IPS-15b (cell line): Measurements from ENCODE around the gene PRRG4.
"Not testable (repeated sequence)": the region's sequence is repeated elsewhere in the genome, so short reads cannot be mapped to it uniquely, and the experiment has no call there.

Experiments used
- H3K27me3 ChIP-seq: one replicate; pipeline ENCODE4 v1.6.1; 2013; ENCODE audit warnings: low read length; ENCODE audit not compliant: control insufficient read depth, insufficient read depth
- H3K36me3 ChIP-seq: one replicate; pipeline ENCODE4 v1.6.1; 2013; ENCODE audit warnings: low read length; ENCODE audit not compliant: control insufficient read depth, insufficient read depth
- H3K4me1 ChIP-seq: one replicate; pipeline ENCODE4 v1.6.1; 2013; ENCODE audit warnings: mild to moderate bottlenecking, low read length; ENCODE audit not compliant: control insufficient read depth, insufficient read depth
- H3K4me3 ChIP-seq: one replicate; pipeline ENCODE4 v1.5.1; 2013; ENCODE audit warnings: low read depth, low read length
- H3K9ac ChIP-seq: one replicate; pipeline ENCODE4 v1.6.1; 2013; ENCODE audit warnings: low read depth, mild to moderate bottlenecking, low read length
- H3K9me3 ChIP-seq: one replicate; pipeline ENCODE4 v1.6.1; 2013; ENCODE audit warnings: mild to moderate bottlenecking, low read length; ENCODE audit not compliant: control insufficient read depth, insufficient read depth

PRRG4 gene

DNA sequence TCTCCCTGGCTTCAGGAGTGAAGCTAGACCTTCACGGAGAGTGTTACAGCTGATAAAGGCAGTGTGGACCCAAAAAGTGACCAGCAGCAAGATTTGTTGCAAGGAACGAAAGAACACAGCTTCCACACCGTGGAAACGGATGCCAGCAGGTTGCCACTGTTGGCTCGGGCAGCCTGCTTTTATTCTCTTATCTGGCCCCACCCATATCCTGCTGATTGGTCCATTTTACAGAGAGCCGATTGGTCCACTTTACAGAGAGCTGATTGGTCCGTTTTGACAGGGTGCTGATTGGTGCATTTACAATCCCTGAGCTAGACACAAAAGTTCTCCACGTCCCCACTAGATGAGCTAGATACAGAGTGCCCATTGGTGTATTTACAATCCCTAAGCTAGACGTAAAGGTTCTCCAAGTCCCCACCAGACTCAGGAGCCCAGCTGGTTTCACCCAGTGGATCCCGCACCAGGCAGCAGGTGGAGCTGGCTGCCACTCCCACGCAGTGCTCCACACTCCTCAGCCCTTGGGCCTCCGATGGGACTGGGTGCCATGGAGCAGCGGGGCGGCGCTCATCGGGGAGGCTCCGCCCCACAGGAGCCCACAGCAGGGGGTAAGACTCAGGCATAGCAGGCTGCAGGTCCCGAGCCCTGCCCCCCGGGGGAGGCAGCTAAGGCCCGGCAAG lies 58.1 kb downstream of the PRRG4 start:
- not testable (repeated sequence) for H3K27me3 ChIP-seq, H3K9ac ChIP-seq, H3K4me3 ChIP-seq, H3K4me1 ChIP-seq, H3K9me3 ChIP-seq, H3K36me3 ChIP-seq

DNA sequence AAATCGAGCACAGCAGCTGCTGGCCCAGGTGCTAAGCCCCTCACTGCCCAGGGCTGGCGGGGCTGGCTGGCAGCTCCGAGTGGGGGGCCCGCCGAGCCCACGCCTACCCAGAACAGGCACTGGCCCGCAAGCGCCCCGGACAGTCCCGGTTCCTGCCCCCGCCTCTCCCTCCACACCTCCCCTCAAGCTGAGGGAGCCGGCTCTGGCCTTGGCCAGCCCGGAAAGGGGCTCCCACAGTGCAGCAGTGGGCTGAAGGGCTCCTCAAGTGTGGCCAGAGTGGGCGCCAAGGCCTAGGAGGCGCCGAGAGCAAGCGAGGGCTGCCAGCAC lies 58.6 kb downstream of the PRRG4 start:
- not testable (repeated sequence) for H3K9me3 ChIP-seq, H3K27me3 ChIP-seq, H3K4me3 ChIP-seq, H3K9ac ChIP-seq, H3K36me3 ChIP-seq, H3K4me1 ChIP-seq

DNA sequence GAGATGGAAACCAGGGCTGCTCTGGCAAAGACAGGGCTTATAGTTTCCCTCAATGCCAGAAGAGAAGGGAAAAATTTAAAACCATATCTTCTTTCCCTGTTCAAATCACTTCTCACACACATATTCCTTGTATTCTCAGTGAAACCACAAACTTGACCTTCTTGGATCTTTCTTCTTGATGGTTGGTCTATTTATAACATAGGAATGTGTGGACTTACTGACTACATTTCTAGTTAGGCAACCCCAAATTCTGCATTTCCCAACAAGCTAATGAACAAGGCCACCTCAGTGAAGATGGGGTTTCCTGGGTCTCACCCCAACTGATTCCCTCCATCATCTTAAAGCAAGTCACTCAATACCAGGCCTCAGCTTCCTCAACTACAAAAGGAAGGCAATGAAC lies 59.1 kb downstream of the PRRG4 start:
- Histone ChIP-seq H3K4me3 (no peak overlapping the region), H3K9ac (no peak overlapping the region), H3K9me3 (no peaks in the 10 kb centered on the region), H3K4me1 (peaks cover 6% of the 10 kb centered on the region), H3K36me3 (no peaks in the 10 kb centered on the region), H3K27me3 (no peaks in the 10 kb centered on the region)

DNA sequence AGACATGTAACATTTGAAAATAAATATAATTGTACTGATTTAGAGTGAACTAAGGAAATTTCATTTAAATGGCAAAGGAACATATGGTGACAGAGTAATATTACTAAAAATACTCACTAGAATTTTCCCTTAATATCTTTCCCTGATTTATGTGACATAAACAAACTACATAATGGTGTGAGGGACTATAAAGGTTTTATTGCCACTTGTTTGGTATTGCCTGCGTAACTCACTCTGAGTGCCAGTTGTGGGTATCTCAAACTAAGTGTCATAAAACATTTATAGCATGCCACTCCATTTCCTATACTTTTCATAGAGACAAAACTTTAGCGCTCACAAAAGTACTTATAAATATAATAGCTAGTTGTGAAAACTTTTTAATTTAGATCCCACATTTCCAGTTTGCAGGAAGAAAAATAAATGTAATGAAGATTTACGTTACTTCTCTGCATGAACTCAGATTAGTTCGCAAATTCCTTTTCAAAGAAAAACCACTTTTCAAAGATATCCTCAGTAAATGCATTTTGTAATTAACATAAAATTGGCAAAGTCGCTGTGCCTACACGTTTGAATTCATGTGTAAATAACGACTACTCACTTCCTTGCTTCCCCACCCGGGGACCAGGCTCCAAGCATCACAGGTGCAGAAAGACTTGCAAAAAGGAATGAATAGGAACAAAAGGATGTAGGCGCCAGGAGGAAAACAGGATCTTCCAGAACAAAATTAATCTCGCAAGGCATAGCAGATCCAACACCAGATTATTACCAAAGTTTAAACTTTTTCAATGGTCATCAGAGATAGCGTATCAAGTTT lies 61.3 kb downstream of the PRRG4 start:
- Histone ChIP-seq H3K9me3 (no peaks in the 10 kb centered on the region), H3K27me3 (no peaks in the 10 kb centered on the region), H3K4me3 (peak overlapping the region; percentile 78), H3K9ac (no peak overlapping the region), H3K36me3 (no peaks in the 10 kb centered on the region), H3K4me1 (peaks cover 6% of the 10 kb centered on the region)

DNA sequence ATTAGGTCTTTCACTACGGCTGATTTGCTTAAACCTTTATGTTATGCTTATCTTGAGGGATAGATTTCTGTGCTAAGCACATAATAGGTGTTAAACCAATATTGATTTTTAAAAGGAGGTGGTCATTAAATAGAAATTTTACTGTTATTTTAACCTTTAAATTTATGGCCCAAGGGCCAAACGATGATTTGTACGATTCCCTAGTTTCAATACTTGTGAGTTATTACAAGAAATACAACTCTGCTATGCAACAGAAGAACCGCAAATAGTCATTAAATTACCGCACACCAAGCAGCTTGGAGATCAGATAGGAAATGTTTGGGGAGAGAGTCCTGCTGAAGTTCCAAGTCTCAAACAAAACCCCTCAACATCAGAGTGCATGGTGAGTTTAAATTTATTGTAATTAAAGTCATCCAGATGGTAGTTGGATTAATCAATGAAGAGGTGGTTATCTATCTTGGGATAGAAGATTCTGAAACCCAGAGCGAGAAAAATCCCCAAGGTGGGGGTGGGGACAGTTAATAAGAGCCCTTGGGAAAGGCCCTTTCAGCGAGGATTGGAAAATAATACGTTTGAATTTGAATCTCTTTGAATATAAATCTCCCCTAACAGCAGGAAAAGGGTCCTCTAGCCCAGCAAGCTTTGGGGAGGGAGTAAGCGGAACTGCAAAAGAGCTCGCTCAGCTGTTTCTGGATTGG lies 62.1 kb downstream of the PRRG4 start:
- peak overlapping the region; percentile 78 for H3K4me3 ChIP-seq
- no peaks in the 10 kb centered on the region for H3K9me3 ChIP-seq
- peaks cover 6% of the 10 kb centered on the region for H3K4me1 ChIP-seq
- H3K9ac ChIP-seq, result peak overlapping the region; percentile 93
- no peaks in the 10 kb centered on the region for H3K36me3 ChIP-seq
- no peaks in the 10 kb centered on the region for H3K27me3 ChIP-seq

DNA sequence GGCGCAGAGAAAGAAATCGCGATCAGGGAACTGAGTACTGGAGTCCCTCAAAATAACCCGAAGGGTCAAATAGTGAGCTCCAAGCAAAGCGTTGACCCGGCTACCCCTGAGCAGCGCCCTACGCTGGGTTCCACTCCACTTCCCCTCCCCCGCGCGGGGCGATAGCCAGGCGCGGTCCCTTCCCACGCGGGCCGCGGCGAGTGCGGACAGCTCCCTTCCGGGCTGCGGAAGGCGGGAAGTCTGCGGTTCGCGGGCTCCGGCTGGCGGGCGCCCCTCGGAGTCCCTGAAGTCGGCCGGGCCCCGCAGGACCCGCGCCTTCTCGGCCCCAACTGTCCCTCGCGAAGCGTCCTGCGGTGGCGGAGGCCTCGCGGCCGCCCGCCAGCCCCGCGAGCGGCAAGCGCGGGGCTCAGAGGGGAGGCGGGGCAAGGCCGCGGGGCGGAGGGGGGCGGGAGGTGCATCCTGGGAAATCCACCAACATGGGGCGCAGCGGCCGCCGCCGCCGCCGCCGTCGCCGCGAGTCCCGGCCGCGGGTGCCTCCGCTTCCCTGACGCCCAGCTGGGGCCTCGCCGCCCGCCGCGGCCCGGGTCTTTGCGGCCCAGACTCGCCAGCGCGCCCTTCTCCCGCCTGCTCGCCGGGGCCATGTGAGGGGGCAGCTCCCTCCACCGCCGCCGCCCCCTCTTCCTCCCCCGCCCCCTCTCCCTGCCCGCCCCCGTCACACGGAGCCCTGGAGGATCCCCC lies 62.8 kb downstream of the PRRG4 start, which contains the start of gene QSER1:
TSS of gene QSER1 (plus strand) at position 457 of the 738 bp plus-strand sequence. CDS start 315 bp downstream, outside the sequence.
- Histone ChIP-seq H3K9me3 (no peaks in the 10 kb centered on the region), H3K4me3 (peak within 1 kb of the TSS; percentile 80), H3K36me3 (no peaks in the 10 kb centered on the region)

DNA sequence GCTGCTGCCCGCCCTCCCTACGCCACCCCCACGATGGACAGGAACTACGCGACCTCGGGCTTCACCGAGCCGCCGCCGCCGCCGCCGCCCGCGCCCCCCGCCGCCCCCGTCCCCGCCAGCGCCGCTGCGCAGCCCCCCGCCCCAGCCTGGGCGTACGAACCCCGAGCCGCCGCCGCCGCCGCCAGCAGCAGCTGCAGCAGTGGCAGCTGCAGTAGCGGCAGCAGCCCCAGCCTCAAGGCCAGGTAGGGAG lies 63.3 kb downstream of the PRRG4 start:
- H3K9ac ChIP-seq, result peak overlapping the region; percentile 91
- H3K4me1 ChIP-seq, result peaks cover 14% of the 10 kb centered on the region
- no peaks in the 10 kb centered on the region for H3K9me3 ChIP-seq
- H3K36me3 ChIP-seq, result no peaks in the 10 kb centered on the region
- no peaks in the 10 kb centered on the region for H3K27me3 ChIP-seq
- peak overlapping the region; percentile 80 for H3K4me3 ChIP-seq

More for the DNA sequence above, 62.8 kb downstream of the PRRG4 start, which contains the start of gene QSER1:
- peak within 1 kb of the TSS; percentile 93 for H3K9ac ChIP-seq
- no peaks in the 10 kb centered on the region for H3K27me3 ChIP-seq
- peaks cover 11% of the 10 kb centered on the region for H3K4me1 ChIP-seq

DNA sequence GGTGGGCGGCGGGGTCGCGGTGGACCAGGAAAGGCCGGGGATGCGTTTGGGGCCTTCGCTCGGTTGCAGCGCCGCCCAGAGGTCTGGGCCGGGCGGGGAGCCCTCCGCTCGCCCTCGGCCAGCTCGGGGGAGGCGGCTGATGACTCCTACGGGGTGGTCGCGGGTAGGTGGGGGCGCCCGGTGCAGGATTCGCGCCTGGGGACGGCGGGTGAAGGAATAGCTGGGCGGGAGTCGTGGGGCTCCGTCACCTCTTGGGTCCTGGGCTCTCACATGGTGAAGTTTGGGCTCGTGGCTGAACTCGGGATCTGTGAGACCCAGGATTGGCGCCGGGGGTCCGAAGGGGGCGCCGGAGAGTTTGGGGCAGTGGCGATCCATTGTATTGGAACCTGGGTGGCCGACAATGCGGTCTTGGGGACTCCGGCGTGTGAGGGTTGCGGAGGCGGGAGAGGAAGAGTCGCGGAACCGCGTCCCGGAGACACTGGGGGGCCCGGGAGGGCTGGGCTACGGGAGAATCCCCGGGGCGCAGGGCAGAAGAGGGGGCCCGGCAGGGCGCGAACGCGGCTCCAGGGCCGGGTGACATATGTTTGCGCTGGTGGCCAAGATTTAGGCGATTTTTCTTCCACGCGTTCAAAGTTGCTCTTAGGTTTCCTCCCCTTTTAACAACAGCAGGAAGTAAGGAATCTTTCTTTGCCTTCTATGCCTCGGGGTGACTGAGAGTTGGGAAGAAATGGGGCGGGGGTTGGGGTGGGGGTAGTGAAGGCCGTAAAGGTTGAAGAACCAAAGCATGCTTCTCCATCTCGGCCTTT lies 63.8 kb downstream of the PRRG4 start:
- no peaks in the 10 kb centered on the region for H3K36me3 ChIP-seq
- peaks cover 14% of the 10 kb centered on the region for H3K4me1 ChIP-seq
- no peaks in the 10 kb centered on the region for H3K27me3 ChIP-seq
- peak overlapping the region; percentile 80 for H3K4me3 ChIP-seq
- H3K9me3 ChIP-seq, result no peaks in the 10 kb centered on the region
- H3K9ac ChIP-seq, result peak overlapping the region; percentile 91

DNA sequence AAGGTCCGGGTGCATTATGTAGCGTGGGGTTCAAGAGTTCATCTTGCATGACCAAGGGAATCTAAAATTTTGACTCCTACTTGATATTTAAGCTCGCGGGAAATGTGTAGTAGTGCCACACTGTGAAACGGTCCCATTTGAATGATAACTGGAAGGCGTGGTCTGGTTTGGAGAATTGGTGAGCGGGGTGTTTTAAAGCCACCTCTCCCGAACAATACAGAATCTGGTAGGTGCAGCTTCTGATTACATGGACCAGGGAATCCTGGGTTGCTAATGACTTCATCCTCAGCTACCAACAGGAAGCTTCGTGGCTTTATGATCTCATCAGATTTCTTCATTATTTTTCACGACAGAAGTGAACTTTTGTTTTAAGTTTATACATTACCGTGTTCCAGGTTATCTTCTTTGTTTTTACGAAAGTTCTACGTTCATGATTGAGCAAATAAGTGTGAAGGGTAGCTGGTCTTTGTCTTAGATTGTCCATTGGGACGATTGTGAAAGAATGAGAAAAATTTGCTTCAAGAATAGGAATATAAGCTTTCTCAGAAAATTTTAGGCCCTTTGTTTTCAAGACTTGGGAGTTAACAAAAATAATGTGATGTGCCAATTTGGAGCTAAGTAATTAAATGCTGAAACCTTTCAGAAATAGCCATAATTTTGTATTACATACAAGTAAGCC lies 64.6 kb downstream of the PRRG4 start:
- H3K9ac ChIP-seq, result peak overlapping the region; percentile 91

DNA sequence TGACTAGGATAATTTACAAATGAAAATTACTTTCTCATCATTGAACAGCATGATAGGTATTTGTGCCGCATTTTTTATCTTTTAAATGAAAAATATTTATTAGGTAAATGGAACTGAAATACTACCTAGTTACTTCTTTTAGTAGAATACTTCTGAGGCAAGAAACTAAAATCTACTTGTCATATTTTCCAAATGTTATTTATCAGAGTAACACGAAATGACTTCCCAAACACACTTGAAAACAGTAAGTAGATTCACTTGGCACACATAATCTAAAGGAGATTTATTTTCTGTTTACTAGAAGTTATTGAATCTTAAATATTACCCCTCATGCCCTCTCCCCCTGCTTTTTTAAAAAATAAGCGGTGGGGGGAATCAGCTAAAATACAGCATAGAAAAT lies 65.2 kb downstream of the PRRG4 start:
- Histone ChIP-seq H3K36me3 (no peaks in the 10 kb centered on the region), H3K9ac (no peak overlapping the region), H3K9me3 (no peaks in the 10 kb centered on the region), H3K27me3 (no peaks in the 10 kb centered on the region), H3K4me1 (peaks cover 15% of the 10 kb centered on the region), H3K4me3 (peak overlapping the region; percentile 80)

More for the DNA sequence above, 64.6 kb downstream of the PRRG4 start:
- Histone ChIP-seq H3K27me3 (no peaks in the 10 kb centered on the region), H3K36me3 (no peaks in the 10 kb centered on the region), H3K9me3 (no peaks in the 10 kb centered on the region), H3K4me3 (peak overlapping the region; percentile 80), H3K4me1 (peaks cover 14% of the 10 kb centered on the region)
